NCI-H510A treated with DMSO at 0.1 percent for 48 hours (cell line): ENCODE results near the gene ITFG1.

Source experiments
- DNase-seq: peaks from one replicate; lab custom pipeline; 2025; lab: John Stamatoyannopoulos, UW

The ITFG1 gene

DNA sequence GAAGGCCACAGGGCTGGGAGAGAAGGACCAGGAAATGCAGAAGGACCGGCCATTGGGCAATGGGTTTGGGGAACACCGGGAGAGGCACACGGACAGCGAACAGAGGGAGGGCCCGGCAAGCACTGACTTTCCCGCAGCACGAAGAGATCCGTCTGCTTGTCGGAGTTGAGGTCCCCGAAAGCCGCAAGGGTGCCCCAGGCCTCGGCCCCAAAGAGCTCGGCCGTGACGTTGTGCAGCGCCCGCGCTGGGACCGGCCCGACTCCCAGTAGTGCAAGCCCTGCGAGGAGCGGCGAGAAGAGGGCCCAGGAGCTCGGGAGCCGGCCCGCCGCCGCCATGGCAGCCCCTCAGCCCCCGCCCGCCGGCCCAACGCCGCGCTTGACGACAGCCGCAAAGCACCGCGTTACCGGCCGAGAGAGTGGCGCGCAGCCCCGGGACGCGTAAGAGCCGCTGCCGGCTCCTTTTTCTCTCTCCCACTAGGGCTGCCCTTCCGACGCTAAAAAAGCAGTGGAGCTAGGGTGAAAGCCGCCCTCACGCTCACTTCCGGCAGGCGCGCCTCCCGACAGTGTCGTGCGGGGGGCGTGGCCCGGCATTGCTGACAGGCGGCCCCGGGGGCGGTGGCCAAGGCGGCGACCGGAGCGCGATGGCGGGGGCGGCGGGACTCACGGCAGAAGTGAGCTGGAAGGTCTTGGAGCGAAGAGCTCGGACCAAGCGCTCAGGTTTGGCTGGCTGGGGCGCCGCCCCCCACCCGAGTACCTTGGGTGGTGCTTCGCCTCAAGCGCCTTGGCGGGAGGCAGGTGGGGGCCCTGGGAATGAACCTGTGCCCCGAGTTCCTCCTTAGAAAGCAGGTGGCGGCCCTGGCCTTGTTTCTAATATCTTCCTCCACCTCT is at the start of gene ITFG1, which contains the start of gene PHKB:
Gene ITFG1, minus strand, starts transcription at position 353 of the 887 bp plus-strand sequence. Its CDS starts 18 bp downstream, at position 335.
Gene PHKB, plus strand, starts transcription at position 621 of the 887 bp plus-strand sequence. Its CDS starts 20 bp downstream, at position 641.
- peak; percentile 81 for DNase-seq

DNA sequence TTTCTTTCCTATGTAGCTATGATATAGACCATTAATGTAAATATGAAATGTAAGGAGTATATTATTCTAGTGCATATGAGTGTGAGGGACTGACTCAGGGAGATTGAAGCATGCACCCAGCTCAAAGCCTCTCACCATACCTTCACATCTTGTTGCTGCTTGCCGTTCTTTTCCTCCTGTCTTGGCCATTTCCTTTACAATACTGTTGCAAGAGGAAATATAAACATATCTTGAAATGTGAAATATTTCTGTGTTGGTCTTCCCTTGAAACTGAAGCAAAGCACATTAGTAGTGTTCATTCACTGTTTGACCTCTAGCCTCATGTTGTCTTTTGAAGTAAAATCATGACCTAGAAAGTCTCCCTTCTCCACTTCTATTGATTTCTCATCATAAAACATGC is 46.8 kb upstream of the ITFG1 start:
- no peak for DNase-seq

DNA sequence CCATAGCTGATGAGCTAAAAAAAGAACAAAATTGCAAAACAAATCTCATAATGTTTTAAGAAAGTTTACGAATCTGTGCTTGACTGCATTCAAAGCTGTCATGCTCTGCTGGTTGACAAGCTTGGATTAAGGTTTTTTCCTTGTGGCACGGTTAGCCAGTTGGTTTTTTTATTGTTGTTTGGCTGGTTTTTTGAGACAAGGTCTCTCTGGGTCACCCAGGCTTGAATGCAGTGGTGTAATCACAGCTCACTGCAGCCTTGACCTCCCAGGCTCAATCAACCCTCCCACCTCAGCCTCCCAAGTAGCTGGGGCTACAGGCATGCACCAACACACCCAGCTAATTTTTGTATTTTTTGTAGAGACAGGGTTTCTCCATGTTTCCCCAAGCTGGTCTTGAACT is 45.9 kb upstream of the ITFG1 start:
- DNase-seq, result no peak

DNA sequence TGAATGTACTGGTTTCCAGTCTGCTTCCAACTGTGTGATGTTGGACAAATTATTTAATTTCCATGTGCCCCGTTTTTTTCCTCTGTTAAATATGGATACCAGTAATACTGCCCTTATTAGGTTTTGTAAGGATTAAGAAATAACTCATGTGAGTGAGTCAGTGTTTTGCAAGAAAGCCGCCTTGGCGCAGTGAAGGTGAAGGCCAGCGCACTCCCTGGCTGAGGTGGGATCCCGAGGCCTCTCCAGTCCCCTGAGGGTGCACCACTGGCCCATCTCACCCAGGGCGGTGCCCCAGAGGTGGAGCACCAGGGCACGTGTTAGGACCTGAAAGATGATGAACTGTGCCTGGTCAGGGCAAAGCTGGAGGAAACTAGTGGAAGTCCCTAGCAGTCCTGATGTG is 43.7 kb upstream of the ITFG1 start:
- DNase-seq, result no peak

DNA sequence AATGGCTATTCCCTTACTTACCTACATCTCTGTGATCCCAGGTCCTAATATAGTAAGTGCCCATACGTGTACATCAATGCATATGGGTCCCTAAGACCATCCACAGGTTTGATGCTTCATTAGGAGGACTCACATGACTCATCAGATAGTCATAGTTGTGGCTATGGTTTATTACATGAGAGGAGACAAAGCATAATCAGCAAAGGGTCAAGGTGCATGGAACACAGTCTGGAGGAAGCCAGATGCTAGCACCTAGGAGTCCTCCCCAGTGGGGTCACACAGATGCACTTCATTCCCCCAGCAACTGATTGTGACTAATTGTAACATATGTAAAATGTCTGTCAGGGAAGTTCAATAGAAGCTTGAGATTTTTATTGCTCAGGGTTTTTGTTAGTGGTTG is 43.1 kb upstream of the ITFG1 start:
- DNase-seq, result peak; percentile 37

DNA sequence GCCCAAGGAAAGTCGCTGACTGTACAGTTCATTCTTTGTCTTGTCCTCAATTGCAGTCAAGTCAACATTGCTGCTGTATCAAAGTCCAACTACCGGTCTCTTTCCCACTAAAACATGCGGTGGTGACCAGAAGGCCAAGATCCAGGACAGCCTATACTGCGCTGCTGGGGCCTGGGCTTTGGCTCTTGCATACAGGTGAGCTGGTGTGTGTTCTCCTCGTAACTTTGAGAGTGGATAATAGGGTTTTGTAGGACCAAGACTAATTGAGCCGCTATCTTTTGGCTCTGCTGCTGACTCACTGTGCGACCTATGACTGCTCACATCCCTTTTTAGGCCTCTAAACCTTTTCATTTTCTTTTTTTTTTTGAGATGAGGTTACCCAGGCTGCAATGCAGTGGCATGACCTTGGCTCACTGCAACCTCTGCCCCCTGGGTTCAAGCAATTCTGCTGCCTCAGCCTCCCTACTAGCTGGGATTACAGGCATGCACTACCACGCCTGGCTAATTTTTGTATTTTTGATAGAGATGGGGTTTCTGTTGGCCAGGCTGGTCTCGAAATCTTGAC is 38.9 kb upstream of the ITFG1 start:
- no peak for DNase-seq

DNA sequence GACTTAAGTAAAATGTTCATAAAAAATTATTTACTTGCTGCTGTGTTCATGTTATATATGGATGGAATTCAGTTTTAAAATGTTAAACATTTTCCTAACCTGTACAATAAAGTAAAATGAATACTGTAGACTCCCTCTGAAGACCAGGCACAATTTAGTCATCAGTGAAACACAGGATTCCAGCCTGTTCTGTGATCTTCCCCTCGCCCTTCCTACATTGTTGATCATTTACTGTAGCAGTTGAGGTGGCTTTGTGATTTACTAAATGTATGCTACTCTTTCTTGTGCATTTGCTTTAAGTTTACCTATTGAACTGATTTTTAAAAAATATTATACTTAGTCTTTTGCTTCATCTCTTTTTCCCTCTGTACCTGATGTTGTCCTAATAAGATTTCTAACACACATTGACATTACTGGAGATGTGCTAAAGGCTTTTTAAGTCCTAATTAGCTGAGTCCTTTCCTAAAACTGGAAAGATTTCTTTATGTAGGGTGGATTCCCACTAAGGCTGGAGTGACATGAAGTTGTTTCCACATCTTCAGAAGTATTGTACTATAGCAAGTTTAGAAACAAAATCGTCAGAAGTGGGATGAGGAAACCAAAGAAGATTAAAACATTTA is 38.3 kb upstream of the ITFG1 start:
- DNase-seq, result no peak

DNA sequence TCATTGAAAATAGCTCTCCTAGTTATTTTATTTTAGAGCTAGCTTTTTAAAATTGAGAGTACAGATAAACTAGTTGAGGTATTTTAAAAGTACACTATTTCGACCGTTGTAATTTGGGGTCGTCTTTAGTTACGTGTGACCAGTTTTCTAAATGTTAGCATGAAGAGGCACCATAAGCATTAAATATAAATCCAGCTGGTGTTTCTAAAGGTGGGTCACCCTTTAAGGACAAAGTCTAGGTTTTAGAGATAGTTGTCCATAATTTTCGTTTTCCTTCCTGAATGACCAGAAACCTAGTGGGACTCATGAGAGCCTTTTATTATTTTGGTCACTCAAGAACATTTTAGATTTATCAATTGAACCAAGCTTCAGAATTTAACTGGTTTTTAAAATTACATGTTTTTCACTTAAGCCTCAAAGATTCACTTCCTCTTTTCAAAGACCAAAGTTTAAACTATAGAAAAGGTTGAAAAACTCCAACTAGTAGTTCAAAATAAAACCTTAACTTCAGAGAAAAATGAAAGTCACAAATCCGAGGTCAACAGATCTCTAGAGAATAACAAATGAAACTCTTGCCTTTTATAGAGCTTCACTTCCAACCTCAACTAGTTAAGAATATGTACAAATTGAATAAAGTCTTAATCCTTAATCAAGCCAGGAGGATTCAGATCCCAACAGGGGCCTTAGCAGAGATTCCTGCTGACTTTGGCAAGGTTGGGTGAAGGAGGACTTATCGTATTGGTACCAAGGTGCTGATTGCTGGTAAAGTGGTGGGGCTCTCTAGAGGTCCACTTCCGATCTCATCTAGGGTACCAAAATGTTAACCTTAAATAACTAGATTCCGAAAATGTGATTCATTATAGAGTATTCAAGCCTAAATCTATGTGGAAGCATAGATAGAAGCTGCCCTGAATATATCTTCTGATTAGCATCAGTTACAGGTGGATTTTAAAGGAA is 32.8 kb upstream of the ITFG1 start:
- no peak for DNase-seq

DNA sequence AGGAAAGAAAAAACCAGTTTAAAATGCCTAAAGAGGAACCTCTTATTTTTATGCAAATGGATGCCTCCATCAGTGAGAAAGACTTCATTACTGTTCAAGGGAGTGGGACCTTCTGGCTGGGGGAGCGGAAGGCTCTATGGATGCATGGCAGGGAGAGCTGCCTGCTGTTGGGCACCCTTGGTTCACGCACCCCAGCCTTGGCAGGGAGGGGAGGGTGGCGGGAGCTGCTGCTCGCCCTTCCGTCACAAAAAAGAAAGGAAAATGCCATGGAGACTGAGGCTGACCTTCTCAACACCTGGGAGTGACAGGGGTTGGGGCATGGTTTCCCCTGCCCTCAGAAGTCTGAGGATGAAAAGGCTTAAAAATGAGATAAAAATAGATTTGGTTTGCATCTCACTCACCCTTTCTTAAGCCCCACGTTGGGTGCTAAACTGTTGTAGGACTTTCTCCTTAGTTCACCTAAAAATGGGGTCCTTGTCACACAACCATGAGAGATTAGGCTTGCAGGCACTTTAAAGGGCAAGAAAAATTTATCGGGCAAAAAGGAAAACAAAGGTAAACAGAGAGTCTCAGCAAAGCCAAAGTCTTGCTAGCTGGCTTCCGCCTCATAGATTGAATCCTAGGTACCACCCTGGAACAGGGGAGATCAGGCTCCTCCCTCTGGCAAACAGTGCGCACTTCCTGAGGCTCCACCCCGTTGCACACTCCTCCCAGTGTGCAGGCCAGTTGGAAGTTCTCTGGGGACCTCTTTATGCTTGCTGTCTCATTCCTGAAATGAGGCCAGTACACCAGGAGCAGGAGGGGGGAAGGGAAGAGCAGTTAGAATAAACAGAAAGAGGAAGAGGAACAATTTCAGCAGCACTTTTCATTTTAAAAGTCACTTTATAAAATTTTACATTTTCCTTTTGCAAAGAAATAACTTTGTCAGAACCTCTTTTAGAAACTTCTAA is 31.8 kb upstream of the ITFG1 start:
- no peak for DNase-seq

DNA sequence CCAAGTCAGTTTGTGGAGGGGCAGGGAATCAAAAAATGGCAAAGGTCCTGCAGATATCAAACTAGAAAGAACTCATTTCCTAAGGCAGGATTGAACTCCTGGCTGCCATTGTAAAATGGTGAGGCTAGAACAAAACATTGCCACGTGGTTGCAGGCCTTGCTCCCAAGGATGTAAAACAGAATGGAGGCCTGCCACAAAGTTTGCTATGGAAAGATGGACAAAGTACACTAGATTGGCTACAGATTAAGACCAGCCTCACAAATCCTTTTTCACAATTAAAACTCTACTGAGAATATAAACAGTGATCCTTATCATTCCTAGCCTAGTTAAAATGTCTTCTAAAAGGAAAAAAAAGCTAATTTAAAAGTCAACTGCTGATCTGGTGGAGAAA is 31.2 kb upstream of the ITFG1 start:
- no peak for DNase-seq

DNA sequence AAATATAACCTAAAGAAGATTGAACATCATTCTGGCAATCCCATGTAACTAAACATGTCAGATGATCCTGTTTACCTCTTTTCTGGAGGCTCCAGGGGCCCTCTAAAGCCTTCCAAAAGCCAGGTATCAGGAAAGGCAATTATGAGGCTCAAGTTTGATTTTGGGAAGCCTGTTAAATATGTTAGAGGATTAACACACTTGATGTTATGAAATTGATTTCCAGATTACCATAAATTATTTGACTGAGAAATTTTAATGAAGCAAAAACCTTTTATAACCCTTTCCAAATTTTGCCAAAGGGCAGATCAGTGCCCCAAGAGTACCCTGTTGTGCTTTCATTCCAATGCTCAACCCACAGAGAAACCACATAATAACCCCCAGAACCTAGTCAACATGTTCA is 29.6 kb upstream of the ITFG1 start:
- no peak for DNase-seq

DNA sequence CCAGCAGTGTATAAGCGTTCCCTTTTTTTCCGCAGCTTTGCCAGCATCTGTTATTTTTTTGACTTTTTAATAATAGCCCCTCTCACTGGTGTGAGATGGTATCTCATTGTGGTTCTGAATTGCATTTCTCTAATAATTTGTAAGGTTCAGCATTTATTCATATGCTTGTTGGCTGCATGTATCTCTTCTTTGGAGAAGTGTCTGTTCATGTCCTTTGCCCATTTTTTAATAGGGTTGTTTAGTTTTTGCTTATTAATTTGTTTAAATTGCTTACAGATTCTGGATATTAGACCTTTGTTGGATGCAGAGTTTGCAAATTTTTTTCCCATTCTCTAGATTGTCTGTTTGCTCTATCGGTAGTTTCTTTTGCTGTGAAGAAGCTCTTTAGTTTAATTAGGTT is 27.2 kb upstream of the ITFG1 start:
- no peak for DNase-seq

DNA sequence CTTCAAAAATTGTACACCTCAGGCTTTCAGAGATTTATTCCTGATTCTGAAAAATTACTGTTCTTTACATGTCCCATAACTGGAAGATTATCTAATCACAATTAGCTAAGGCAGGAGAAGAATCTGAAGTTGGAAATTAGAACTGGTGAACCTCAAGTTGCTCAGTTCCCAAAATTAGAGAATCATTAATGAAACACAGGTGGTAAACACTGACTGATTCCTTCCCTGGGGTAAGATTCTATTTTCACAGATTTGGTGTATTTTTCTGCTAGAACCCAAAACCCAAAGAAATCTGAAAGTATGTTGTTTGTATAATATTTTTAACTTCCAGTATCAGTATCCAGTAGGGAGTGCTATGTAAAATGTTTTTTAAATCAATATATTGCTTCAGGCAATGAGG is 26.0 kb upstream of the ITFG1 start:
- no peak for DNase-seq

DNA sequence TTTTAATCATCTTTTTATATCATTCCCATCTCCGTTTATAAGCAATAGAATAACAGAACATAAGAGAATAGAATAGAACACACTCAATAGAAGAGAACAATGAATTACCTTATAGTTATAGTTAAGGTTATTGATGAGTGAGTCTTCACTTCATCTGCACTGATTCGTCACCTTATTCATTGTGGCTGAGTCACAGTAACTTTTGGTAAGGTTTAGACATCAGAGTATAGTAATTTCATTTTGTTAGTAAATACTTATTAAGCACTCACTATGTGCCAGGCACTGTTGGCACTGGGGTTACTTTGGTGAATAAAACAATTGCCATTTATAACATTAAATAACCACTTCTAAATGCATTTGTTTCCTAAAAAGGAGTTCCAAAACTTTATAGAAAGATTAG is 22.8 kb upstream of the ITFG1 start:
- no peak for DNase-seq

DNA sequence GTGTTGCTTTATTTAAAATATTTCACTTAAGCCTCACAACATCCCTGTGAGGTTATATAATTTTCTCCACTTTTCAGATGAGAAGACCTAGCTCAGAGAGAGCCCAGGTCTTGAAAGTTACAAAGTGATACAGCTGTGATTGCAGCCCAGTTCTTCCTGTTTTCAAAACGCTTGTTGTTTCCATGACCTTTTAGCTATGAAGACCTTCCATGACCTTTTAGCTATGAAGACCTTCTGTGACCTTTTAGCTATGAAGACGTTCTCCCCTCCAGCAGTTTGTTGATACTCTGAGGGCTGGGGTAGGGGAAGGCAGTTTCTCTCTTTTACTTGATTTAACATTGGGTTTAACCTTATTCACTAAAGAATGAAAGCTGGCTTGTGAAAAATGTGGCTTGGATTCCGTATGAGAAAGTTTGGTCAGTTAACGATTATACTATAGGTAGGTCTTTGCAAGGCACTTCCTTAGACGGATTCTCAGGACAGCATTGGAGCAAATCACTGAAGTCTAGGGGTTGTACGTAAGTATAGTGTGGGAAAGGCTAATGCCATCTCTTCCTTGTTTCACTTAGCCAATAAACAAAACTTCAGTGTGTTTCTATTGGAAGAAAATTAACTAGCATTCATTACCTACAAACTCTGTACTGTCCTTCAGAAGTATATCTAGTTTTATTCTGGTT is 21.0 kb upstream of the ITFG1 start:
- DNase-seq, result no peak

DNA sequence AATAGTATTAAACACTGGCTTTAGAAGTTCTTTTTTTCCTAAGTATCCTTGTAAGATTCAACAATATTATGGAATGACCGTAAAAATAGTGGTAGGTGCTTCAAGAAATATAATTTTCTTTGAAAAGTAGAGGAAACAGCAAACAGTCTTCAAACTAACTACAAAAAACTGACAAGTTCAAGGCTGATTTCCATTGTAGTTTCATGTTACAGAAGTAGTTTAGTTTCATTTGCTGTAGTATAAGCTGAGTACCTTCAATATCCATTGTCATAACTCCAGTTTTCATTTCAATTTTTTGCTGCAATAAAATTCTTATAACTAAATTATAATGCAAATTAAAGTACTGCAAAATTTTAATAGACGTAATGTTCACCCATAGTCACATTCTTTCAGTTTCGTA is 19.5 kb upstream of the ITFG1 start:
- no peak for DNase-seq

DNA sequence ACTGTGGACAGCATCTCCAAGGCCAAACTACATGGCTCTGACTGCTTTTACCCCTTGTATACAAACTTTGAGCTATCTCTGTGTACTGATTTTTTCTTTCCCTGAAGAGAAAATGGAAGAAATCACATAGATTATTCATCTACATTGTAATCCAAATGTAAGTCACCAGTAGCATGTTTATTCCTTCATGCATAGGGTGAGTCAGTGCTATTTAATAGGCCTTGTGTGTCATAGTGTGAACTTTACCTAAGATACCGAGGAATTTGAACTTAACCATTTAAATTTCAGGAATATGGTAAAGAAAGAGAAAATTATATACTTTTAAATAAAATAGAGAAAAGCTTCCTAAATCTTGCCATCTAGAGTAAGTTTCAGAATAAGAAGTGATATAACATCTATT is 16.8 kb upstream of the ITFG1 start:
- DNase-seq, result no peak

DNA sequence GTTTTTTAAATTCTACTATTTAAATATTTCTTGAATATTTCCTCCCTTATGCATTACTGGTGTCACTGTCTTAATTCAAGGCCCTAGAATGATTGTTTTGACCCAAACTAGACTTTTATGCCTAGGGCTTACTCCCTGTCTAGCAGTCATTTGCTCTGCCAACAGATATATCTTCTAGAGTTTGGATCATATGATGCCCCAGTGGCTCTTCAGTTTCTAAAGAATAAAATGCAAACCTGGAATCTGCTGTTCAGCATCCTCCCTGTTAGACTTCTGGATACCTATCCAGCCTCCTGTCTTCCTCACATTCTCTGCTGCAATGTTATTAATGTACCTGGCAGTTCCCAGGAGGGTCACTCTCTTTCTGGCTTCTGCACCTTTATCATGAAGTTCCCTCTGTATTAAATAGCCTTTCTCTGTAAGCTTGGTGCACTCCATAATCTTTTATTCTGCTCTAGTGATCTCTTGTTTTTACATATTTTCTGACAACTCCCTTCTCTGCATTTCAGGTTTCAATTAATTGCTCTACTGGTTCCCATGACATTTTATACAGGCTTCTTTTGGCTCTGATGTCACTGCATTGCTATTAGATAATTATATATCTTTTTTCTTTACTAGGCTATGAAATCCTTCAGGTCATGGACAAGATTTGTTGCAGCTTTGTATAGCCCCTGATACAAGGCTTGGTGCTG is 15.9 kb upstream of the ITFG1 start:
- DNase-seq, result no peak

DNA sequence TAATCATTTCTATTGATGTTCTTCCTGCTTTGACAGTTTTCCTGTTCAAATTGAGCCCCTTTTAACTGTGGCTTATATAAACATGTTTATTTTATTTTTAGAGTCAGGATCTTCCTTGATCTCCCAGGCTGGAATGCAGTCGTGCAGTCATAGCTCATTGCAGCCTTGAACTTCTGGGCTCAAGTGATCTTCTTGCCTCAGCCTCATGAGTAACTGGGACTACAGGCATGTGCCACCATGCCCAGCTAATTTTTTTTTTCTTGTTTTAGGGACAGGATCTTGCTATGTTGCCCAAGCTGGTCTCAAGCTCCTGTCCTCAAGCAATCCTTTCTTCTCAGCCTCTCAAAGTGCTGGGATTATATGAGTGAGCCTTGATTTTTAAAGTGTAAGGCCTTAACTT is 14.9 kb upstream of the ITFG1 start:
- no peak for DNase-seq

DNA sequence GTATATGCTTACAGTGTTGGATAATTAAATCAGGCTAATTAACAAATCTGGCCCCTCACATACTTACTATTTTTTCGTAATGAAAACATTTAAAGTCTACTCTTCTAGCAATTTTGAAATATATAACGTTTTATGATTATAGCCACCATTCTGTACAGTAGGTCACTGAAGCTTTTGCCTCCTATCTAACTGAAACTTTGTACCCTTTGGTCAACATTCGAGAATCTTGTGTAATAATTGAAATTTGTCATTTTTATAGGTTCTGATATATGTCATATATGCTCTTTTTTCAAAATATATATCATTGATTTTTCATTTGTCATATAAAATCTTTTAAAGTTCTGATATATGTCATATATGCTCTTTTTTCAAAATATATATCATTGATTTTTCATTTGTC is 12.9 kb upstream of the ITFG1 start:
- DNase-seq, result no peak
